Glutamatergic neuron (in vitro differentiated cells): Measurements from ENCODE around the gene GNAI3. TPM values are rescaled to one million over a fixed set of nuclear protein-coding genes. Genes with fewer than 3 reads are reported as not detected.

Experiments used
- DNase-seq: peaks from one replicate; pipeline ENCODE4 v3.0.0; 2022
- H3K27ac Mint-ChIP-seq: one replicate; pipeline ENCODE4 v1.8.0; 2020; ENCODE audit warnings: mild to moderate bottlenecking, mixed read lengths, inconsistent platforms; ENCODE audit not compliant: unreplicated experiment
- H3K27me3 Mint-ChIP-seq: one replicate; pipeline ENCODE4 v1.8.0; 2020; ENCODE audit warnings: mild to moderate bottlenecking, moderate library complexity, mixed read lengths, inconsistent platforms; ENCODE audit not compliant: unreplicated experiment
- H3K36me3 Mint-ChIP-seq: one replicate; pipeline ENCODE4 v1.8.0; 2020; ENCODE audit warnings: mild to moderate bottlenecking, mixed read lengths, inconsistent platforms; ENCODE audit not compliant: unreplicated experiment
- H3K4me1 Mint-ChIP-seq: one replicate; pipeline ENCODE4 v1.8.0; 2020; ENCODE audit warnings: mild to moderate bottlenecking, low read depth, mixed read lengths, inconsistent platforms; ENCODE audit not compliant: unreplicated experiment
- H3K4me3 Mint-ChIP-seq: one replicate; pipeline ENCODE4 v1.8.0; 2020; ENCODE audit warnings: mild to moderate bottlenecking, mixed read lengths, inconsistent platforms; ENCODE audit not compliant: unreplicated experiment
- H3K9me3 Mint-ChIP-seq: one replicate; pipeline ENCODE4 v1.8.0; 2020; ENCODE audit warnings: mild to moderate bottlenecking, moderate library complexity, mixed read lengths, inconsistent platforms; ENCODE audit not compliant: unreplicated experiment
- total RNA-seq: library from RNA; stranded (reverse); fragmentation: NEBNext Ultra II Directional; extraction: Animal tissue kit (Norgen Biotek cat#: 25700); gene quantifications from one replicate; pipeline ENCODE4 v1.2.1, GENCODE V29; 2021; ENCODE audit not compliant: unreplicated experiment
- TF ChIP-seq, protein P1 (sequence below): fragments of 200-600 bp; sonication (generic); IDR thresholded peaks from one replicate; pipeline ENCODE4 v1.5.0; 2021; ENCODE audit not compliant: partially characterized antibody, unreplicated experiment

The GNAI3 gene
- total RNA-seq, 1 donor from 2014 or later, result 13.8 TPM

GRCh38 chr1:109611308-109611990 is 63.0 kb downstream of the GNAI3 start:
- no peak for DNase-seq
- Mint-ChIP-seq H3K4me1 (no peaks in the 10 kb centered on the region), H3K27ac (no peak overlapping the region), H3K36me3 (no peaks in the 10 kb centered on the region), H3K27me3 (no peaks in the 10 kb centered on the region), H3K4me3 (no peak overlapping the region), H3K9me3 (no peaks in the 10 kb centered on the region)
- TF ChIP-seq, protein P1, sequence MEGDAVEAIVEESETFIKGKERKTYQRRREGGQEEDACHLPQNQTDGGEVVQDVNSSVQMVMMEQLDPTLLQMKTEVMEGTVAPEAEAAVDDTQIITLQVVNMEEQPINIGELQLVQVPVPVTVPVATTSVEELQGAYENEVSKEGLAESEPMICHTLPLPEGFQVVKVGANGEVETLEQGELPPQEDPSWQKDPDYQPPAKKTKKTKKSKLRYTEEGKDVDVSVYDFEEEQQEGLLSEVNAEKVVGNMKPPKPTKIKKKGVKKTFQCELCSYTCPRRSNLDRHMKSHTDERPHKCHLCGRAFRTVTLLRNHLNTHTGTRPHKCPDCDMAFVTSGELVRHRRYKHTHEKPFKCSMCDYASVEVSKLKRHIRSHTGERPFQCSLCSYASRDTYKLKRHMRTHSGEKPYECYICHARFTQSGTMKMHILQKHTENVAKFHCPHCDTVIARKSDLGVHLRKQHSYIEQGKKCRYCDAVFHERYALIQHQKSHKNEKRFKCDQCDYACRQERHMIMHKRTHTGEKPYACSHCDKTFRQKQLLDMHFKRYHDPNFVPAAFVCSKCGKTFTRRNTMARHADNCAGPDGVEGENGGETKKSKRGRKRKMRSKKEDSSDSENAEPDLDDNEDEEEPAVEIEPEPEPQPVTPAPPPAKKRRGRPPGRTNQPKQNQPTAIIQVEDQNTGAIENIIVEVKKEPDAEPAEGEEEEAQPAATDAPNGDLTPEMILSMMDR, result no peak

DNA sequence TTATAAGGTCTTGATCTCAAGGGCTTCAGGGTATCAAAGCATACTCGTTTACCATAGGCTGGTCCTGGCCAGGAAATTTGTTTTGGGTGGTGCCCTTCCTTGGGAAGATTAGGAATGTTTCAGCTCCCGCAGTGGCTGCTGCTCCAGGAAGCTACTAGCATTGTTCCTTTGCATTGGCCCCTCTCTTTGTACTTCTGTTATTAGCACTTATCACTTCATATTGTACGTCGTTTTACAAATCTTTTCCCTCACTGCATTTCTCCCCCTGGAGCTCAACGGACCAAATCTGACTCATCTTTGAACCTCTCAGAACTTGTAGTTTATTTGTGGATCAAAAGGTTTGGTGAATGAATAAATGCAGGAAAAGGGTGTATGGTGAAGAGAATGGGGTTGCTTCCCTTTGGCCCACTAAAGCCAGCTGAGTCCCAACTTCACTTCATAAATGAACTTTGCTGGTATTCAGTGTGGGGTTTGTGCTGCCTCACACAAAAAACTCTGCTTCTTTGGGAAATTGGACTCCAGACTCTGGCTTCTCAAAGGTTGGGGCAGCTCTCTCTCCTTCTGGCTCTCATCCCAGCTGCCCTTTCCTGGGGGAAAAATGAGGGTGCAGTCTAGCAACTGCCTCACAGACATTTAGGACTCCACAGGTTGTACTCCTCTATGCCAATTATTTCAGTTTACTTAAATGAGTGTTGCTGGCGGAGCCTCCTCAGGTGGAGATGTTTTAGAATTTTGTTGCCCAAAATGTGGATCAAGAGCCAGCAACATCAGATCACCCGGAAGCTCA is 65.1 kb downstream of the GNAI3 start:
- no peak overlapping the region for H3K27ac Mint-ChIP-seq

DNA sequence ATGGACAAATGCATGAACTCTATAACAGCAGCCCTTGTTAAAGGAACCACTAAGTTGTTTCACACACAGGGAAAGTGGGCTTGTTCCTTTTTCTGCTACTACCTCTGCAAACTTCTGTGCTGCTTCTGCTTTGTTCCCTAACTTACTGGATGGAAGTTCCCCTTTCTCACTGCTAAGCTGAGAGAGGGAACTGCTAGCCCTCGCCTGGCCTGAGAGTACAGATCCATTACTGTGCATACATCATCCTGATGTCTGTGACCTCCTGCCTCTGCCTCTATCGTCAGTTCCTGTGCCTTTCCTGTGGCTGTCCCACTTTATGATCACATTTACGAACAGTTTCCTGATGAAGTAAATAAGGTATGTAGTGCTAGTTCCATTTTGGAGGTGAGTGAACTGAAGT is 67.5 kb downstream of the GNAI3 start:
- Mint-ChIP-seq H3K27ac (no peak overlapping the region), H3K4me1 (no peaks in the 10 kb centered on the region), H3K9me3 (peaks cover 1% of the 10 kb centered on the region), H3K36me3 (no peaks in the 10 kb centered on the region), H3K4me3 (no peak overlapping the region), H3K27me3 (peaks cover 7% of the 10 kb centered on the region)
- TF ChIP-seq, protein P1, result no peak
- no peak for DNase-seq

More for the DNA sequence above, 65.1 kb downstream of the GNAI3 start:
- Mint-ChIP-seq H3K9me3 (peaks cover under 1% of the 10 kb centered on the region), H3K4me1 (no peaks in the 10 kb centered on the region), H3K27me3 (peaks cover 3% of the 10 kb centered on the region), H3K4me3 (no peak overlapping the region), H3K36me3 (no peaks in the 10 kb centered on the region)
- TF ChIP-seq, protein P1, result no peak
- no peak for DNase-seq

DNA sequence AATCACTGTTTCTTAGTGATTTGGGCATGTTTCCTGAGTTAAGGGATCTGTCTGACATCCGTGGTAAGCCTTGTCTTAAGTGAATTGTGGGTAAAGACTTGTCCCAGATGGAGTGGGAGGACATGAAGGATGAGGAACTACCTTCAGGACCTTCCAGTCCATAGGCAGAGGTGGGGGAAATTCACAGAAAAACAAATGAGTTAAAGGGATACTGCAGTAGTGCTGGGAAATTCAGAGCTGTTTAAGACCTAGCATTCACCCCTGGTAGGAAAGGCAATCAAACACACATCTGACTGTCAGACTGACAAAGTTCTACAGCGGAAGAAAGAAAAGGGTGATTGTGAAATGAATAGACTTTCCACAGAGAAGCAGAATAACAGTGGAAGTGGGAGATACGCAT is 68.0 kb downstream of the GNAI3 start:
- no peak overlapping the region for H3K4me3 Mint-ChIP-seq
- H3K9me3 Mint-ChIP-seq, result peaks cover 1% of the 10 kb centered on the region
- no peaks in the 10 kb centered on the region for H3K36me3 Mint-ChIP-seq
- peaks cover 7% of the 10 kb centered on the region for H3K27me3 Mint-ChIP-seq
- H3K27ac Mint-ChIP-seq, result no peak overlapping the region
- H3K4me1 Mint-ChIP-seq, result peaks cover under 1% of the 10 kb centered on the region
- no peak for DNase-seq
- TF ChIP-seq, protein P1, result no peak

DNA sequence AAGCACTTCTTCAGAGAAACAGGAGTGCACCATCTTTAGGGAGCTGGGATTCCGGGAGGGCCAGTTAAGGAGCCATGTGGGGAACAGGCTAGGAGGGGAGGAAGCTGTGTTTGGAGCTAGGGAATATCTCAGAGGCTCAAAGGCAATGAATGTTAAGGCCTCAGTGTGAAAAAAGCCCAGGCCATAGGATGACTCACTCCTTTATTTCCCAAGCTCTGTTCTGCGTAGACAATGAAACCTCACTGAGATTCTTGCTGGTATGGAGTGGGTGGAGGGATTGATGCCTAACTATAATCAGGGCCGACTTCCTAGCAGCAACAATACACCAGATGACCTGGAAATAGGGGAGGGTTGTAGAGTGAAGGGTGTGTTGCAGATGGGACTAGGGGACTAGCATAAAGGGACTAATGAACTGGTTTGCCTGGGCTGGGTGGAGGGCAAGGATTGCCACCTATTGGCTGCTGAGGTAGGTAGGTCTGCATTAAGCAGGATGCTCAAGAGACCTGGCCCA is 68.9 kb downstream of the GNAI3 start:
- Mint-ChIP-seq H3K36me3 (no peaks in the 10 kb centered on the region), H3K4me1 (peaks cover 8% of the 10 kb centered on the region), H3K9me3 (peaks cover 3% of the 10 kb centered on the region), H3K27me3 (peaks cover 7% of the 10 kb centered on the region), H3K4me3 (no peak overlapping the region), H3K27ac (no peak overlapping the region)
- TF ChIP-seq, protein P1, result no peak
- DNase-seq, result no peak
